Activated naive CD8-positive, alpha-beta T cell treated with anti-CD3 and anti-CD28 coated beads for 36 hours (primary cell): ENCODE data around the gene TMEM134. TPM values are rescaled to one million over a fixed set of nuclear protein-coding genes. Genes with fewer than 3 reads are reported as not detected.

Source experiments
- DNase-seq: peaks from one replicate; pipeline ENCODE4 v3.0.0; 2021
- H3K27ac Mint-ChIP-seq: one replicate; pipeline ENCODE4 v1.8.0; 2022; ENCODE audit warnings: mild to moderate bottlenecking, moderate library complexity, mixed read lengths
- H3K27me3 Mint-ChIP-seq: one replicate; pipeline ENCODE4 v1.8.0; 2022; ENCODE audit warnings: mild to moderate bottlenecking, mixed read lengths
- H3K36me3 Mint-ChIP-seq: one replicate; pipeline ENCODE4 v1.8.0; 2021; ENCODE audit warnings: mild to moderate bottlenecking, mixed read lengths
- H3K4me1 Mint-ChIP-seq: one replicate; pipeline ENCODE4 v1.8.0; 2021; ENCODE audit warnings: mixed read lengths
- H3K4me3 Mint-ChIP-seq: one replicate; pipeline ENCODE4 v1.8.0; 2022; ENCODE audit warnings: mild to moderate bottlenecking, moderate library complexity, mixed read lengths
- H3K9me3 Mint-ChIP-seq: one replicate; pipeline ENCODE4 v1.8.0; 2022; ENCODE audit warnings: mixed read lengths
- total RNA-seq, 2 experiments: library from RNA; stranded (reverse); gene quantifications; one replicate each; pipeline ENCODE4 v1.2.3, GENCODE V29; 2021

The TMEM134 gene
- total RNA-seq, 2 experiments from 2014 or later = 43.7 to 45.8 TPM

DNA sequence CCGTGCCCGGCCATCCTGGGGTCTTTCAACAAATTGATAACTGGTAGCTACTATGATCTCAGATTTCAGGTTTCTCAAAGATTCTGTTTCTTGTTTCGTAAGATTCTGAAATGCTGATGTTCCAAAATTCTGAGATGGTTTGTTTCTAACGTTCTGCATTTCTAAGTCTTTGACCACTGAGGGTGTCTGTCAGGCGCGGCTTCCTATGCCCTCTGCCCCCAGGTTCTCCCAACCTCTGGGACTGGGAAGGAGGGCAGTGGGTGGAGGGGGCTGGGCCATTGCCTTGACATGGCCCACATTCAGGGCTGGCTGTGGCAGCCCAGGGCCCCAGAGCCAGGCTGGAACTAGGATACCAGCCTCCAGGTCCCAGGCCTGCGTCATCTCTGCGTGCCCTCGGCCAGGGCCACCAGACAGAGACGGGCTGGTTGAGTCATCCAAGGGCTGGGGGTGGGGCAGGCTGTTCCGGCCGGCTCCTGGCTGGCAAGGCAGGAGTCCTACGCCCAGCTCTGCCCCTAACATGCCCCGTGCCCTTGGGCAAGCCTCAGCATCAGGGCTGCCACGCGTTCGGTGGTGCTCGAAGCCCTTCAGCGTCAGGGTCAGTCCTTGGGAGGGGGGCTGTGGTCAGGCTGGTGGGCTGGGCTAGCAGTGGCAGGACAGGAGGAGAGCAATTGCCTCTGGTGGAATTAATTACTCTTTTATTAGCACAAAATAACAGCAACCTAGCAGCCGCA, 5.2 kb downstream of the TMEM134 start:
- Mint-ChIP-seq H3K27me3 (no peaks in the 10 kb centered on the region), H3K4me3 (peak overlapping the region; percentile 87), H3K9me3 (no peaks in the 10 kb centered on the region), H3K4me1 (peaks cover 27% of the 10 kb centered on the region), H3K27ac (peak overlapping the region; percentile 92), H3K36me3 (peaks cover 5% of the 10 kb centered on the region)
- no peak for DNase-seq

DNA sequence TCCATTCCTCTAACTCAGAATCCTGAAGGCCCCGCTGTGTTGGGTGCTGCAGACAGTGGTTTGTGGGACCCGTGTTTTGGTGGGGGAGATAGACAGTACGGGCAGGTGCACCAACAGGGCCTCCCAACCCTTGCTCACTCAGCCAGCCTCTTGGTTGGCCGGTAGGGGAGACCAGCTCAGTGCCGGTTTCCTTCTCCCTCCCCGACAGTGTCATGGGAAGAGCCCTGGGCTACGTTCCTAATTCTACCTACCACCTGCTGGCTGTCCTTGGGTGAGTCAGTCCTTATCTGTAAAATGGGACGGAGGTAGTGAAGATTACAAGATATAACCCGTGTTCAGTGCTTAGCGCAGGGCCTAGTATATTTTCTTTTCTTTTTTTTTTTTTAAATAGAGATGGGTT, 5.9 kb downstream of the TMEM134 start:
- H3K9me3 Mint-ChIP-seq = no peaks in the 10 kb centered on the region
- H3K27ac Mint-ChIP-seq = no peak overlapping the region
- no peak overlapping the region for H3K4me3 Mint-ChIP-seq
- peaks cover 5% of the 10 kb centered on the region for H3K36me3 Mint-ChIP-seq
- no peaks in the 10 kb centered on the region for H3K27me3 Mint-ChIP-seq
- DNase-seq = no peak
- H3K4me1 Mint-ChIP-seq = peaks cover 24% of the 10 kb centered on the region

DNA sequence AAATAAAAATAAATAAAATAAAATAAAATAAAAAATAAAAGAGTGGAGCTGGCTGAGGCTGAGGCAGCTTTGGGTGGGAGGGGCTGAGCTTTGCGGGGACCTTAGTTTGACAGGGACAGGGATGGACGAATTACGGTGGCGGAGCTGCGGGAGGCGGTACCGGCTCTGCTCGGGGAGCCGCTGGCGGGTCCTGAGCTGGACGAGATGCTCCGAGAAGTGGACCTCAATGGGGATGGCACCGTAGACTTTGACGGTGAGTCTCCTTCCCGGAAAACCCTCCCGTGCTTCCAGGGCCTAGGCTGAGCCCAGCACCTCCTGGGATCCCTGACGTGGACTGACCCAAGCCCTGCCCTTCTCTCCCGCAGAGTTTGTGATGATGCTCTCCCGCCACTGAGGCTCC, 10.8 kb downstream of the TMEM134 start:
- Mint-ChIP-seq H3K4me3 (no peak overlapping the region), H3K4me1 (peaks cover 1% of the 10 kb centered on the region), H3K9me3 (no peaks in the 10 kb centered on the region), H3K27me3 (no peaks in the 10 kb centered on the region), H3K27ac (no peak overlapping the region), H3K36me3 (no peaks in the 10 kb centered on the region)
- no peak for DNase-seq

DNA sequence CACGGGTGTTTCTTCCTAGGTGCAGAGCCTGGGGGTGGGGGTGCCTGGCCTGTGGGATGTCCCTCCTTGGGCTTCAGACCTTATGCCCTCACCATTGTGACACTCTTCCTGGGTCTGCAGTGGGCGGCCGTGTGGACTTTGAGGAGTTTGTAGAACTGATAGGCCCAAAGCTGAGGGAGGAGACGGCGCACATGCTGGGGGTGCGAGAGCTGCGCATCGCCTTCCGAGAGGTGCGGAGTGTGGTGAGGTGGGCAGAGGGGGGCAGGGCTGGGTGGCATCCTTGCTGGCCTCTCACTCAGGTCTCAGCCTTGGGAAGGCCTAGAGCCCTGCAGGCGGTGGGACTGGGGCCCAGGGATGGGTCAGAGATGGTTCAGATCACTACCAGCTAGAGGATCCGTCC, 11.6 kb downstream of the TMEM134 start:
- H3K36me3 Mint-ChIP-seq = no peaks in the 10 kb centered on the region
- peaks cover 1% of the 10 kb centered on the region for H3K4me1 Mint-ChIP-seq
- H3K27me3 Mint-ChIP-seq = no peaks in the 10 kb centered on the region
- no peak for DNase-seq
- H3K4me3 Mint-ChIP-seq = no peak overlapping the region
- no peak overlapping the region for H3K27ac Mint-ChIP-seq
- no peaks in the 10 kb centered on the region for H3K9me3 Mint-ChIP-seq

DNA sequence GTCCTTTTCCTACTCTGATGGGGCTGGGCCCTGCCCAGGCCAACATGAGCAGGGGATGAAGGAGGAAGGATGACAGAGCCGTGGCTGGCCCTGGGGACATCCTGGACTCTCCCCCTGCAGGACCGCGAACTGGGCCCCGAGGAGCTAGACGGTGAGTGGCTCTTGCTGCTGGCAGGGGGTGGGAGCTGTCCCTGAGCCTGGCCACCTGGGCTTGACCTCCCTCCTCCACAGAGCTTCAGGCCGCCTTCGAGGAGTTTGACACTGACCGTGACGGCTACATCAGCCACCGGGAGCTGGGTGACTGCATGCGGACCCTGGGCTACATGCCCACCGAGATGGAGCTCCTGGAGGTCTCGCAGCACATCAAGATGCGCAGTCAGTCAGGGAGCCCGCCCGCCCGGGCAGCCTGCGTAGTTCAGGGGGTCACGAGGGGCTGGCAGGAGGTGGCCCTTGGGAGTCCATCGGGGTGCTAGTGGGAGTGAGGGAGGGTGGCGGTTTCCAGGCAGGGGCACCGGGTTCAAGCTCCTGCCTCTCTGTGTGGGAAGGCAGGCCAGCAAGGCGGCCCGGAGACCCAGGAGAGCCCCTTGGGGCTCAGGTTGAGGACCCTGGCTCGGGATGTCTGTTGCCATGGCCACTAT, 12.9 kb downstream of the TMEM134 start:
- DNase-seq = no peak
- Mint-ChIP-seq H3K4me3 (no peak overlapping the region), H3K27ac (no peak overlapping the region), H3K36me3 (no peaks in the 10 kb centered on the region), H3K9me3 (no peaks in the 10 kb centered on the region), H3K4me1 (peaks cover 1% of the 10 kb centered on the region), H3K27me3 (no peaks in the 10 kb centered on the region)

DNA sequence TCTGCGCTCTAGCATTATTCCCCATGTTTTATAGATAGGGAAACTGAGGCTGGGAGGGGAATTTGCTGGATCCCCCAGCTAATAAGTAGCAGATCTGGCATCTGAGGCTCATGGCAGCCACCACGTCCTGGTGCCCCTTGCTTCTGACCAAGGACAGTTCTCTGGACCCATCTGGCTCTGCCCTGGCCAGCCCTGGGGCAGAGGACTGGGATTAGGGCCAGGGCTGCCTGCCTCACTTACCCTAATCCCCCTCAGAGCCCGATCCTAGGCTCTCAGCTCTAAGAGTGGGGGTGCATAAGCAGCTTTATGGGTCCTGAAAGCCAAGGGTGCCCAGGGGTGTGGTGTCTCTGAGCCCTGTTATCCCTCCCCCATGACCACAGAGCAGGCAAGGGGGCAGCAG, 14.0 kb downstream of the TMEM134 start, which contains the start of gene CABP4:
CABP4 (plus strand) TSS at position 301 of the 400 bp plus-strand sequence; CDS start at position 371, 70 bp downstream.
- no peak for DNase-seq
- no peaks in the 10 kb centered on the region for H3K36me3 Mint-ChIP-seq
- no peaks in the 10 kb centered on the region for H3K9me3 Mint-ChIP-seq
- H3K27me3 Mint-ChIP-seq = no peaks in the 10 kb centered on the region
- H3K27ac Mint-ChIP-seq = no peak within 1 kb of the TSS
- no peak within 1 kb of the TSS for H3K4me3 Mint-ChIP-seq
- no peaks in the 10 kb centered on the region for H3K4me1 Mint-ChIP-seq

DNA sequence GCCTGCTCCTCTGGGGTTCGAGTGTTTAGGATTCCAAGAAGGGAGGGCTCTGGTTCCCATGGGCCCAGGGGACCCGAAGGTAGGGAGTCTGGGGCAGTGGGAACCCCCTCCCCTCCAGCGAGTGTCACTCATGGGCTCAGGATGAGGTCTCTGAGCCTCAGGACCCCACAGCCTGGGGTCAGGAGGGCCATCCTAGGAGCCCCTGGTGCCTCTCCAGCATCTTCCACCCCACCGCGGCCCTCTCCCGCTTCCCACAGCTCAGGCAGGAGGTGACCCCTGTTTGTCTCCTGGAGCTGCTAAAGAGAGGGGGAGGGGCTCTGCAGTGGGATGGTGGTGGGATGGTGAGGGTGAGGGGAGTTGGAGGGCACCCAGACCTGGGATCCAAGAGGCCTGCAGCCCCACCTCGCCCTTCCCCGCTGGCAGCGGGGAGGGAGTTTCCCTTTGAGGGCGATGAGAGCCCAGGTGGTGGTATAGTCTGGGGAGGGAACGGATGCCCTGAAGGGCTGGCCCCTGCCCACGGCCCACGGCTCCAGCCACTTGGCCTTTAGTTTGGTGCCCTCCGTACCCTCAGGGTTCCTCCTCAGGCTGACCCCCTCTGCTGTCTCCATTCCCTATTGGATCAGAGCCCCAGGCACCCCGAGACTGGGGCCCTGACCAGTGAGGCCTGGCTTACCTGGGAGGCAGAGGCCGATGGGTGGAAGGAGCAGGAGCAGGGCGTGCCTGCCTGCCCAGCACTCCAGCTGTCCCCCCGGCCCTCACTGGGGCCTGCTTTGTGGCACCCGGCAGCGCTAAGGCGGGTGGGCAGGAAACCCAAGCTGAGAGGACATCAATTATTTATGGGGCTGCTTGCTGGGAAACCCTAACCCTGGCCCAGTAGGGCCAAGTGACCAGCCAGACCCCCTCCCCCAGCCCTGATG, 15.0 kb downstream of the TMEM134 start:
- H3K27me3 Mint-ChIP-seq = no peaks in the 10 kb centered on the region
- H3K27ac Mint-ChIP-seq = no peak overlapping the region
- H3K4me3 Mint-ChIP-seq = no peak overlapping the region
- DNase-seq = no peak
- H3K36me3 Mint-ChIP-seq = no peaks in the 10 kb centered on the region
- no peaks in the 10 kb centered on the region for H3K9me3 Mint-ChIP-seq
- H3K4me1 Mint-ChIP-seq = peaks cover 5% of the 10 kb centered on the region

DNA sequence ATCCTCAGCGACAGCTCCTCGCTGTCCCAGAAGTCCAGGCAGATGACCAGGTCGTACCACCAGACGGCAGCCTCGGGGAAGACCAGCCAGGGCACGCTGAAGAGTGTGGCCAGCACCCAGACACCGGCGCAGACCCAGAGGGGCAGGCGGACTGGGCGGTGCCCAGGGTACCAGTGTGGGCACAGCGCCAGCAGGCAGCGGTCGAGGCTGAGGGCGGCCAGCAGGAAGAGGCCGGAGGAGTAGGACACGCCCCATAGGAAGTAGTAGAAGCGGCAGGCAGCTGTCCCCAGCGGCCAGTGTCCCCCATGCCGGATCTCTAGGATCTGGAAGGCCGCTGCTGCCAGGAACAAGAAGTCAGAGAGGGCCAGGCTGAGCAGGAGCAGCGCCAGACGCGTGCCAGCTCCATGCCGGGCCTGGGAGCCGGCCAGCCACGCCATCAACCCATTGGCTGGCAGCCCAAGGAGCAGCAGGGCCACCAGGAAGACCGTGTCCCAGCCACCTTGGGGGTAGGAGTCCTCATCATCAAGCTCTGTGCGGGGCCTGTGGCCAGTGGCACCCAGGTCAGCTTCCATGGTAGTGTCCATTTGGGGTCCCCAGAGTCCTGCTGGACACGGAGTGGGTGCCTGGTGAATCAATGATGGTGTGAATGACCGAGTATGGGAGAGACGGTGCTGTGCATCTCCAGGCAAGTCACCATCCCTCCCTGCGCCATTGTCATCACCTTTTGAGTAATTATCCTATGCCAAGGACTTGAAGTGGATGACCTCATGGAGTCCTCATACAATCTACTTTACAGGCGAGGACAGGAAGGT, 16.7 kb downstream of the TMEM134 start, which contains the start of gene GPR152:
GPR152 (minus strand) TSS at position 589 of the 812 bp plus-strand sequence; CDS start at position 584, 5 bp downstream.
- no peak within 1 kb of the TSS for H3K4me3 Mint-ChIP-seq
- no peak within 1 kb of the TSS for H3K27ac Mint-ChIP-seq
- no peaks in the 10 kb centered on the region for H3K9me3 Mint-ChIP-seq
- no peak for DNase-seq
- H3K36me3 Mint-ChIP-seq = no peaks in the 10 kb centered on the region
- peaks cover 10% of the 10 kb centered on the region for H3K4me1 Mint-ChIP-seq
- H3K27me3 Mint-ChIP-seq = no peaks in the 10 kb centered on the region

DNA sequence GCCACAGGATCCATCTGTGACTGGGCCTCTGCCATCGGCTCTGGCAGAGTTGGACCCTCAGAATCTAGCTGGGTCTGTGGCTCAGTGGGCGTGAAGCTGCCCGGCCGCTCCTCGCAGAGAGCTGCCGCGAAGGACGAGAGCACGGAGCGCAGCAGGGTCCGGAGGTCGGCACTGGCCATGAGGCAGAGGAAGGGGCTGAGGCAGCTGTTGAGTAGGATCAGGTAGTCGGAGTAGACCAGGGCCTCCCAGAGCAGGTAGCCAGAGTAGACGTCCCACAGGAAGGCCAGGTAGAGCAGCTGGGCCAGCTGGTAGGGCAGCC, 17.4 kb downstream of the TMEM134 start:
- Mint-ChIP-seq H3K27me3 (no peaks in the 10 kb centered on the region), H3K9me3 (no peaks in the 10 kb centered on the region), H3K36me3 (no peaks in the 10 kb centered on the region), H3K4me1 (peaks cover 15% of the 10 kb centered on the region), H3K27ac (no peak overlapping the region), H3K4me3 (no peak overlapping the region)
- DNase-seq = no peak

DNA sequence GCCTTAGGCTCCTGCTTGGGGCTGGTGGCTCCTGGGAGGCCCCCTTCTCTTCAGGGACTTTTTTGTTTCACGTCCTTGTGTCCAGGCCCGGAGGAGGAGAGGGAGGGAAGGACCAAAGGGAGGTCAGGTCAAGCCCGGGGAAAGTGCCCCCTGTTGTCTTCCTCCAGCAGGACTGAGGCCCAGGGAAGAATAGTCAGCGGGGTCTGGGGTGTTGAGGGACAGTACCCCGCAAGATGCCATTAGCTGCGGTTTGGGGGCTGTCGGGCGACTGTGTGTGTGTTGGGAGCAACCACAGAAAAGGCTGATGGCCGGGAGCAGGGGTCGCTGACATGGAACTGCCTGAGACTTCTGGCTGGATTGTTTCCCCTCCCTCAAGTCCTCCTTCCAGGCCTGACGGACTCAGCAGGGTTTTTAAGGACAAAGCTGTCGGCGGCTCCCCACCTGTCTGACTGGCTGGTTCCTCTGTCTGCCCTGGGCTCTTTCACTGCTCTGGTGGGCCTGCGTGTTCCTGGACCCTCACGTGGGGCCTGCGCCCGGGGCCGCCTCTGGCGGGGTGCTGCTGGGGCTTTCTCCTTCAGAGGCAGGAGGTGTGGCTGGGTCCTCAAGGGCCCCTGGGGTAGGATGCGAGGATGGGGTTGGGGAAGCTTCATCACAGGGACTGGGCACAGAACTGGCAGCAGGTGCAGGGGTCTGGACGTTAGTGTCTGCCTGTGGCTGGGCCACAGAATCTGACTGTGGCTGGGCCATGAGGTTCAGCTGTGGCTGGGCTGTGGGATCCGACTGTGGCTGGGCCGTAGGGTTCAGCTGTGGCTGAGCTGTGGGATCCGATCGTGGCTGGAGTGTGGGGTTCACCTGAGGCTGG, 18.0 kb downstream of the TMEM134 start:
- Mint-ChIP-seq H3K9me3 (no peaks in the 10 kb centered on the region), H3K4me1 (peaks cover 21% of the 10 kb centered on the region), H3K4me3 (no peak overlapping the region), H3K36me3 (no peaks in the 10 kb centered on the region), H3K27ac (no peak overlapping the region), H3K27me3 (no peaks in the 10 kb centered on the region)
- no peak for DNase-seq

DNA sequence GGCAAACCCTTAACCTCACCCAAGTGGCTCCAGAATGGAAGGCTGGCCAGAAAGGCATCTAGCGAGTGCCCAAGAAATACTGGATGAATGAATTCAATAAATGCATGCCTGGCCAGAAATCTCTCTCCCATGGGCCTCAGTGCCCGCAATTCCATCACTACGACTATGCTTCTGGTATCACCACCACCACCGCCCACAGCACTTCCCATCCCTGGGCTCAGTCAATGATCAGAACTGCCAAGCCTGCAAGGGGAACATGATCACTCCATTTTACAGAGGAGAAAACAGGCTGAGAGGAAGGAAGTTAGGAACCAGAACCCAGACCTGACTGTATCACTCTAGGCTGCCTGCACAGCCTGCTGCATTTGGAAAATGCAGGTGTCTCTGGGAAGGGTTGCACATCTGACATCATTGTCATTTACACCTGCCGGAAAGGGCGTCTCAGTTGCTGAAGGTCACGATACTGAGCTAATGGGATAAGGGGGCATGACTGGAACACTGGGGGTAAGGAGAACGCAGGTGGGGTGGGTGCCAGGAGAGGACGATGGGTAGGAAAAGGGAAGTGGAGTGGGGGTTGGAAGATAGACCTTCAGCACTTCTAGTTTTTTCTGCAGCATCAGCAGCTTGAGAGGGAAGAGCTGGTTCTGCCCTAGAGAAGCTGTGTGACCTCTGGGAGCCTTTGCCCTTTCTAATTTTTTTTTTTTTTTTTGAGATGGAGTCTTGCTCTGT, 19.8 kb downstream of the TMEM134 start:
- Mint-ChIP-seq H3K36me3 (no peaks in the 10 kb centered on the region), H3K9me3 (no peaks in the 10 kb centered on the region), H3K4me3 (no peak overlapping the region), H3K27ac (no peak overlapping the region), H3K27me3 (no peaks in the 10 kb centered on the region), H3K4me1 (peaks cover 37% of the 10 kb centered on the region)
- DNase-seq = no peak

DNA sequence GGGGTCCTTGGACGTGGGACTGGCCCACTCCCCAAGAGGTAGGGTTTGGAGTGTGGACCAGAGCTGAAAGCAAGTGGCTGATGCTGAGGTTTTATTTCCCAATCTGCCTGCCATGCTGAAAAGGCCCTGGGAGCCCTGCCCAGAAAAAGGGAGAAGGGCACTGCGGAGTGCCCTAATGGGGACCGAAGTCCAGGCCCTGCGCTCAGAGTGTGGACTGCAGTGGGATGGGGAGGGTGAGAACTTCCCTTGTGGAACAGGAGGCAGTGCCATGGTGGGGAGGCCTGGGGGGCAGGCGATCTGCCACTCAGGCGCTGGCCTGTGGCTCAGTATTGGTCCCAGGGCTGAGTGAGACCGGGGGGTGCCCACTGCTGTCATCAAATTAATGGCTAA, 20.8 kb downstream of the TMEM134 start:
- DNase-seq = no peak
- H3K4me3 Mint-ChIP-seq = no peak overlapping the region
- no peak overlapping the region for H3K27ac Mint-ChIP-seq
- H3K36me3 Mint-ChIP-seq = no peaks in the 10 kb centered on the region
- no peaks in the 10 kb centered on the region for H3K27me3 Mint-ChIP-seq
- H3K4me1 Mint-ChIP-seq = peaks cover 42% of the 10 kb centered on the region
- no peaks in the 10 kb centered on the region for H3K9me3 Mint-ChIP-seq

DNA sequence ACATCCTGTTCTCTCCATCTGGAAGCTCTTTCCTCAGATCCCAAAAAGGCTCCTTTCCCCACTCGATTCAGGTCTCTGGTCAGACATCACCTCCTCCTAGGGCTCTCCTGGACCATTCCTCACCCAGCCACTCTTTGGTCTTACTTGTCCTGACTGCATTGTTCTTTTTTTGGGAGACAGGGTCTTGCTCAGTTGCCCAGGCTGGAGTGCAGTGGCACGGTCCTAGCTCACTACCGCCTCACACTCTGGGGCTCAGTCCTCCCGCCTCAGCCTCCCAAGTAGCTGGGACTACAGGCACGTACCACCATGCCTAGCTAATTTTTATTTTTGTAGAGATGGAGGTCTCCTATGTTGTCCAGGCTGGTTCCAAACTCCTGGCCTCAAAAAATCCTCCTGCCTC, 23.5 kb downstream of the TMEM134 start:
- Mint-ChIP-seq H3K9me3 (no peaks in the 10 kb centered on the region), H3K4me1 (peaks cover 56% of the 10 kb centered on the region), H3K36me3 (no peaks in the 10 kb centered on the region), H3K4me3 (no peak overlapping the region), H3K27ac (peak overlapping the region; percentile 50), H3K27me3 (no peaks in the 10 kb centered on the region)
- no peak for DNase-seq
